ENCODE results near the gene PIP5K1B.

DNA sequence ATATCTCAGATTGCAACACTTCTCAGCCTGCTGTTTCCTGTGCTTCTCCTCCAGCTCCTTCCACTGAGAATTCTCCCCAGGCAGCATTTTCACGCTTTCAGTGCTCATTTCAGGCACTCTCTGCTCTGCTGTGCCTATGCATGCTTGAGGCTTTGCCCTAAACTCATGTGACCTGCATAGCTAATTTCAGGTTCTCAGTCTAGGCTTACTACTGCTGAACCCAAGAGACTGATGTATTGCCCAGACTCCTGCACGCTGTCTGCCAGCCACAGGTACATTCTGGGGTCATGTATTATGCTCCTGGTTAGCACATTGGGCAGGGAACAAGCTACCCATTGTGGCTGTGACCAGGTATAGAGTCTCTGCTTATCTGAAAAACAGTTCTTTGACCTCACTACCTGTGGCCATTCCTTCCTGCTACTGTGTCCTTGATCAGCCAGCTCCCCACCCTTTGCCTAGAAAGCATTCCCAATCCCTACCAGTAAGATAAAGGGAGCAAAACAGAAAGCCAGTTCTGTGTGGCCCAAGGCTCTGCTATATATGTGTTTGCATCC, 34.7 kb downstream of the PIP5K1B start:
- TF ChIP-seq POLR2AphosphoS5 (IDR thresholded peaks at IDR 0.05; ENCODE audit: borderline replicate concordance, low read depth, low read length) = no peak
- no peak for TF ChIP-seq EZH2 (IDR thresholded peaks at IDR 0.05)
